Measurements from ENCODE around the gene PDE11A.

The PDE11A gene

GRCh38 chr2:177721818-177722567 lies 350.6 kb downstream of the PDE11A start:
- DNase-seq = no peak

GRCh38 chr2:177721087-177721486 lies 351.5 kb downstream of the PDE11A start:
- DNase-seq = no peak

- DNase-seq = no peak
Measured at GRCh38 chr2:177717831-177718618, 354.6 kb downstream of the PDE11A start.

GRCh38 chr2:177716484-177716883 lies 356.1 kb downstream of the PDE11A start:
- no peak for DNase-seq

- DNase-seq = no peak
Measured at GRCh38 chr2:177715771-177716170, 356.8 kb downstream of the PDE11A start.

- no peak for DNase-seq
Measured at GRCh38 chr2:177714704-177715103, 357.9 kb downstream of the PDE11A start.

- DNase-seq = no peak
Measured at GRCh38 chr2:177712462-177712861, 360.1 kb downstream of the PDE11A start.

GRCh38 chr2:177711483-177712265 lies 360.9 kb downstream of the PDE11A start:
- DNase-seq = no peak

- no peak for DNase-seq
Measured at GRCh38 chr2:177710889-177711288, 361.7 kb downstream of the PDE11A start.

GRCh38 chr2:177709986-177710401 lies 362.6 kb downstream of the PDE11A start:
- DNase-seq = no peak

GRCh38 chr2:177708660-177709444 lies 363.7 kb downstream of the PDE11A start:
- no peak for DNase-seq

- DNase-seq = no peak
Measured at GRCh38 chr2:177708106-177708505, 364.5 kb downstream of the PDE11A start.

- DNase-seq = no peak
Measured at GRCh38 chr2:177705511-177706173, 366.9 kb downstream of the PDE11A start.

- no peak for DNase-seq
Measured at GRCh38 chr2:177703159-177703558, 369.4 kb downstream of the PDE11A start.

- no peak for DNase-seq
Measured at GRCh38 chr2:177698281-177698680, 374.3 kb downstream of the PDE11A start.

- DNase-seq = no peak
Measured at GRCh38 chr2:177694348-177694747, 378.2 kb downstream of the PDE11A start.

GRCh38 chr2:177693658-177694339 lies 378.8 kb downstream of the PDE11A start:
- no peak for DNase-seq

GRCh38 chr2:177692783-177693269 lies 379.8 kb downstream of the PDE11A start:
- no peak for DNase-seq

- no peak for DNase-seq
Measured at GRCh38 chr2:177692042-177692782, 380.4 kb downstream of the PDE11A start.

- DNase-seq = no peak
Measured at GRCh38 chr2:177691177-177691576, 381.4 kb downstream of the PDE11A start.

All from T-helper 2 cell (primary cell).